ENCODE results near the gene ZP4.

- TF ChIP-seq GABPA (IDR thresholded peaks at IDR 0.05; ENCODE audit: borderline replicate concordance, insufficient read depth, low read length) (no peak), CBX5 (IDR thresholded peaks at IDR 0.05; ENCODE audit: low read depth, low read length) (no peak)
Observed at GRCh38 chr1:237834461-237834860, 56.3 kb downstream of the ZP4 start.
